Measurements from ENCODE around the gene STYXL2. TPM values are rescaled to one million over a fixed set of nuclear protein-coding genes. Genes with fewer than 3 reads are reported as not detected.

STYXL2 gene
- total and polyA plus RNA-seq, 9 of the 15 experiments (the other 6 are each of a cell fraction or from before 2014, with no cell fraction given): not detected

- TF ChIP-seq E2F8 (IDR thresholded peaks at IDR 0.05; ENCODE audit: low read depth, partially characterized antibody): no peak
- no peak for TF ChIP-seq POLR2H (tag; IDR thresholded peaks at IDR 0.05; ENCODE audit: low read depth)
- no peak for TF ChIP-seq POLR2AphosphoS2 (IDR thresholded peaks at IDR 0.05; ENCODE audit: low read length)
- no peak for TF ChIP-seq ZNF253 (CRISPR knock-in tag; conservative IDR thresholded peaks at IDR 0.05)
- peak; percentile 94 for TF ChIP-seq REST (IDR thresholded peaks at IDR 0.05; ENCODE audit: borderline replicate concordance)
- TF ChIP-seq REST (CRISPR knock-in tag; IDR thresholded peaks at IDR 0.05; ENCODE audit: low read depth): no peak
- no peak for TF ChIP-seq IRF2 (CRISPR knock-in tag; IDR thresholded peaks at IDR 0.05)
- TF ChIP-seq CEBPG (CRISPR knock-in tag; IDR thresholded peaks at IDR 0.05): no peak
- no peak for TF ChIP-seq CEBPG (tag; conservative IDR thresholded peaks at IDR 0.05 in 1 of 2, IDR thresholded peaks at IDR 0.05 in 1 of 2)
- TF ChIP-seq ZNF3 (CRISPR knock-in tag; IDR thresholded peaks at IDR 0.05): no peak
- no peak for TF ChIP-seq ZNF232 (CRISPR knock-in tag; IDR thresholded peaks at IDR 0.05)
- no peak for TF ChIP-seq TFAM (CRISPR knock-in tag; conservative IDR thresholded peaks at IDR 0.05)
- no peak for TF ChIP-seq LEF1 (IDR thresholded peaks at IDR 0.05)
- TF ChIP-seq MAFK (IDR thresholded peaks at IDR 0.05; ENCODE audit: low read length): no peak
- TF ChIP-seq HDAC8 (tag; IDR thresholded peaks at IDR 0.05): no peak
- no peak for TF ChIP-seq ARID3A (IDR thresholded peaks at IDR 0.05; ENCODE audit: borderline replicate concordance, low read depth, low read length)
Observed at GRCh38 chr1:167066333-167067122, 27.3 kb upstream of the STYXL2 start (continued).
